Measurements from ENCODE around the gene FBXO27.

GRCh38 chr19:39038098-39038497 is 5.7 kb upstream of the FBXO27 start:
- TF ChIP-seq CTCF (IDR thresholded peaks at IDR 0.05) = no peak
- TF ChIP-seq POLR2A (IDR thresholded peaks at IDR 0.05) = no peak
- TF ChIP-seq POLR2AphosphoS5 (IDR thresholded peaks at IDR 0.05; ENCODE audit: insufficient read depth in 1 of 2, low read depth in 1 of 2) = no peak

Data from vagina (tissue), 2 donors.